BJ (cell line): ENCODE measurements around the gene GUCY1A1. TPM values are rescaled to one million over a fixed set of nuclear protein-coding genes. Genes with fewer than 3 reads are reported as not detected.
A peak's percentile ranks its signal among the peaks of the same experiment; 100 is the strongest.

Experiments
- CTCF ChIA-PET: fragments of 350-600 bp; formaldehyde crosslinking; extraction: SDS; loops from one replicate; lab custom pipeline; 2021; ENCODE audit warnings: antibody characterized with exemption, inconsistent platforms; lab: Yijun Ruan, JAX
- POLR2A ChIA-PET: fragments of 300-600 bp; sonication (Branson Sonifier 250); formaldehyde crosslinking; extraction: SDS; loops from one replicate; lab custom pipeline; 2021; ENCODE audit warnings: antibody characterized with exemption; lab: Charles Lee
- DNase-seq: peaks from one replicate; pipeline ENCODE4 v3.0.0-alpha.2; 2011; ENCODE audit warnings: low read depth
- H3K27me3 ChIP-seq: 2 replicates; pipeline ENCODE4 v1.6.0; 2011; ENCODE audit warnings: low read length; ENCODE audit not compliant: control insufficient read depth, insufficient read depth
- H3K36me3 ChIP-seq: 2 replicates; pipeline ENCODE4 v1.5.1; 2011; ENCODE audit warnings: low read length; ENCODE audit not compliant: control insufficient read depth, insufficient read depth
- H3K4me3 ChIP-seq: 2 replicates; pipeline ENCODE4 v1.5.1; 2011; ENCODE audit warnings: low read depth, mild to moderate bottlenecking, control low read depth, low read length
- CTCF ChIP-seq: IDR thresholded peaks from 2 replicates; pipeline ENCODE4 v1.5.1; 2011; ENCODE audit warnings: low read depth, mild to moderate bottlenecking, control low read depth, inconsistent platforms, low read length, moderate library complexity; ENCODE audit not compliant: insufficient read depth
- polyA minus RNA-seq: library from RNA; depleted of rRNA, polyadenylated mRNA; stranded (reverse); fragments of >200 nt; gene quantifications from 2 replicates; pipeline ENCODE4 v1.2.3, GENCODE V29; 2011; rRNA and poly(A)+ RNA removed
- polyA plus RNA-seq: library from polyadenylated mRNA; depleted of rRNA; stranded (reverse); fragments of >200 nt; gene quantifications from 2 replicates; pipeline ENCODE4 v1.2.3, GENCODE V29; 2011; rRNA removed

Gene GUCY1A1
- polyA plus RNA-seq (0.23 and 0.38 TPM in 2 replicates), polyA minus RNA-seq (0.14 and 0.21 TPM in 2 replicates)

- Histone ChIP-seq H3K36me3 (no peaks in the 10 kb centered on the region), H3K27me3 (peaks cover 8% of the 10 kb centered on the region), H3K4me3 (peak within 1 kb of the TSS; percentile 48)
- no peak for TF ChIP-seq CTCF
- DNase-seq: no peak
- ChIA-PET POLR2A (no interaction called here), CTCF (no interaction called here)
Observed at GRCh38 chr4:155666344-155667221, at the start of gene GUCY1A1. Gene GUCY1A1, plus strand, starts transcription at chr4:155666848. Its CDS starts 30,020 bp downstream, at chr4:155696868.

- ChIA-PET CTCF (no interaction called here), POLR2A (no interaction called here)
- H3K4me3 ChIP-seq: no peak overlapping the region
- TF ChIP-seq CTCF: no peak
- no peak for DNase-seq
- H3K27me3 ChIP-seq: no peaks in the 10 kb centered on the region
- no peaks in the 10 kb centered on the region for H3K36me3 ChIP-seq
Observed at GRCh38 chr4:155617296-155617695, 49.4 kb upstream of the GUCY1A1 start.

GRCh38 chr4:155618183-155618838 lies 48.3 kb upstream of the GUCY1A1 start:
- ChIA-PET CTCF (no interaction called here), POLR2A (no interaction called here)
- Histone ChIP-seq H3K36me3 (no peaks in the 10 kb centered on the region), H3K27me3 (no peaks in the 10 kb centered on the region), H3K4me3 (no peak overlapping the region)
- no peak for DNase-seq
- TF ChIP-seq CTCF: no peak

DNA sequence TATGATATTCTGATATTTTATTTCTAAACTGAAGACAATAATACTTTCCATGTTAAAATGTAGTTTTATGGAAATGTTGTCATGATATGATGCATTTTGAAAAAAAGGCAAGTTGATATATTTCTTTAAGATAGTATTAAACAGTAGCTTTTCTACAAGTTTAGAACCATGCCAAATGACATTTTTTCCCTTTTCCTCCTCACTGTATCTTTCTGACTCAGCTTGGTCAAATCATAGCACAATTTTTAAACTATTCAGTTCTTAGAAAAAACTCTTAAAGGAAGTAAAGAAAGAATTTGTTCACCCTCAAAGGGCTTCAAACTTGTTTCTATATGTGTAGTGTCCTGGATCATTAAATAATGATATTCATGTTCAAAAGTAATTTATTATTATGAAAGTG lies 46.0 kb upstream of the GUCY1A1 start:
- Histone ChIP-seq H3K27me3 (no peaks in the 10 kb centered on the region), H3K4me3 (no peak overlapping the region), H3K36me3 (no peaks in the 10 kb centered on the region)
- CTCF ChIA-PET: no interaction called here
- no peak for DNase-seq
- POLR2A ChIA-PET: no interaction called here
- no peak for TF ChIP-seq CTCF

GRCh38 chr4:155624478-155624877 lies 42.2 kb upstream of the GUCY1A1 start:
- CTCF ChIA-PET: no interaction called here
- Histone ChIP-seq H3K4me3 (no peak overlapping the region), H3K27me3 (no peaks in the 10 kb centered on the region), H3K36me3 (no peaks in the 10 kb centered on the region)
- no peak for DNase-seq
- no peak for TF ChIP-seq CTCF
- POLR2A ChIA-PET: no interaction called here
